AML-193 (cell line): Measurements from ENCODE around the gene RACGAP1.

Source experiments
- DNase-seq, 2 experiments: peaks; one replicate each; lab custom pipeline; 2025; lab: John Stamatoyannopoulos, UW

The RACGAP1 gene

GRCh38 chr12:50025187-50026059, at the start of gene RACGAP1:
Gene RACGAP1 (minus strand): TSS chr12:50025494. CDS start chr12:50016715, 8,779 bp downstream.
- DNase-seq: peak; percentile 94 to 97

GRCh38 chr12:50073712-50074111, 48.4 kb upstream of the RACGAP1 start:
- DNase-seq: no peak

GRCh38 chr12:50073206-50073605, 47.9 kb upstream of the RACGAP1 start:
- no peak for DNase-seq

- DNase-seq: no peak
These were observed 47.1 kb upstream of the RACGAP1 start for GRCh38 chr12:50072198-50072907.

GRCh38 chr12:50070314-50071060, 45.2 kb upstream of the RACGAP1 start:
- DNase-seq: peak; percentile 67 to 78

- DNase-seq: no peak
These were observed 44.2 kb upstream of the RACGAP1 start for GRCh38 chr12:50069539-50069938.

GRCh38 chr12:50069069-50069468, 43.8 kb upstream of the RACGAP1 start:
- no peak for DNase-seq

GRCh38 chr12:50066402-50066801, 41.1 kb upstream of the RACGAP1 start:
- no peak for DNase-seq

GRCh38 chr12:50065726-50066310, 40.5 kb upstream of the RACGAP1 start:
- DNase-seq: no peak

- no peak for DNase-seq
These were observed 37.6 kb upstream of the RACGAP1 start for GRCh38 chr12:50062728-50063460.

- DNase-seq: no peak
These were observed 36.8 kb upstream of the RACGAP1 start for GRCh38 chr12:50061946-50062686.

- peak; percentile 21 to 39 for DNase-seq
These were observed 35.9 kb upstream of the RACGAP1 start for GRCh38 chr12:50061171-50061570.

GRCh38 chr12:50060120-50060468, 34.8 kb upstream of the RACGAP1 start:
- no peak for DNase-seq

GRCh38 chr12:50059440-50060119, 34.3 kb upstream of the RACGAP1 start:
- peak; percentile 40 to 50 for DNase-seq

GRCh38 chr12:50058743-50059312, 33.5 kb upstream of the RACGAP1 start:
- no peak for DNase-seq

GRCh38 chr12:50057896-50058670, 32.8 kb upstream of the RACGAP1 start:
- DNase-seq: no peak

- DNase-seq: peak; percentile 11 to 37
These were observed 31.9 kb upstream of the RACGAP1 start, which contains the start of gene ASIC1 for GRCh38 chr12:50057000-50057841. Gene ASIC1 (plus strand): TSS chr12:50057596. CDS start chr12:50058767, 1,171 bp downstream.

GRCh38 chr12:50056639-50056976, 31.3 kb upstream of the RACGAP1 start:
- no peak for DNase-seq
